HG02884 (cell line): ENCODE data around the gene CREB1.
"Not testable (repeated sequence)": the region's sequence is repeated elsewhere in the genome, so short reads cannot be mapped to it uniquely, and the experiment has no call there.

Experiments
- ATAC-seq: cut with Tn5 transposase; IDR thresholded peaks from one replicate; pipeline ENCODE4 v1.9.1; 2021; ENCODE audit warnings: mild to moderate bottlenecking, moderate library complexity; ENCODE audit not compliant: unreplicated experiment

Gene CREB1

DNA sequence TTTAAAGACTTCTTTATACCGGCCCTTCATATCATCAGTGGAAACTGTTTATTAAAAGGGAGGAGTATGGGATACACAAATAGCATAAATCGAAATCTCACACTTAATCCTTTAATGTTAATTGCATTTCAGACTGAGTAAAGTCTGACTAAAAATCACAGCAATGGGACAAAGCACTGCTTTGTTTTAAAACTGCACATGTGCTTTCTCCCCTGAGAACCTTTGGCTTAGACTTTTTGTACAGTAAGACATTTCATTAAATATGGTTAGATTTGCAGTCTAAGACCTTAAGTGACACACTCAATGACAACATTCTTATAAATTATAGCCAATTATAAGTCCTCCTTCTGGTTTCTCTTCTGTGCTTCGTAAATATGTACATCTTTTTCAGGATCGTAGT is 83.0 kb downstream of the CREB1 start:
- ATAC-seq: no peak

DNA sequence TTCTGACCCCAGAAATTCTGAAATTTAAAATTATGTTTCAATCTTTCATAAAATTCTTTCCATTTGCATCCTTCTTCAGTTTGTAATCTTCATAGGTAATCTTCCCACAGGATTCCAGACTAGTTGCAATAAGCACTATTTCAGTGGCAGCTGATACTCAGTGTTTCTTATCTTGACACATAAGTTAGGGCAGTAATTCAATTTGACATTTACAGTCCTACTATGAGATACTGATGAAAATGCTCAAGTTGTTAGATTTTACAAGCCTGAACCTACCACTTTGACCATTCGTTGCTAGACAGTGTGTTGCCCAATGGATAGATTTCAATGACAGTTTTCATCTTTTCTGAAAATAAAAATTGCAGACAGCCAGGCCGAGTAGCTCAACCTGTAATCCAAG is 85.1 kb downstream of the CREB1 start:
- ATAC-seq: no peak

DNA sequence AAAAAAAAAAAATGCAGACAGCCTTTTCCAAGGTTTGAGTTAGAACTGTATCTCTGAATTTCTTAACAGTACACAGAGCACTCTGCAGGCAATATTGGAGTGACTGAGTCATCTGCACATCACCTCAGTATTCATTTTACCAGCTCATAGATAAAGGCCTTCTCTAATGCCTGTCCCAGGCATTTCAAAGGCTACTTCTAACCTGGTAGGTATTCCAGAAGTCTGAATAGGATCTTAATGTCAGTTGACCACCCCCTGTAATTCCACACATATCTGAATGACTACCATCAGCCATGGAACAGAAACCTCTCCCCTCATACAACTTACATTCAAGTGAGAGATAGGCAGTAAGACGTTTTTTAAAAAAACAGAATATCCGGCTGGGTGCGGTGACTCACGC is 86.4 kb downstream of the CREB1 start:
- ATAC-seq: no peak

DNA sequence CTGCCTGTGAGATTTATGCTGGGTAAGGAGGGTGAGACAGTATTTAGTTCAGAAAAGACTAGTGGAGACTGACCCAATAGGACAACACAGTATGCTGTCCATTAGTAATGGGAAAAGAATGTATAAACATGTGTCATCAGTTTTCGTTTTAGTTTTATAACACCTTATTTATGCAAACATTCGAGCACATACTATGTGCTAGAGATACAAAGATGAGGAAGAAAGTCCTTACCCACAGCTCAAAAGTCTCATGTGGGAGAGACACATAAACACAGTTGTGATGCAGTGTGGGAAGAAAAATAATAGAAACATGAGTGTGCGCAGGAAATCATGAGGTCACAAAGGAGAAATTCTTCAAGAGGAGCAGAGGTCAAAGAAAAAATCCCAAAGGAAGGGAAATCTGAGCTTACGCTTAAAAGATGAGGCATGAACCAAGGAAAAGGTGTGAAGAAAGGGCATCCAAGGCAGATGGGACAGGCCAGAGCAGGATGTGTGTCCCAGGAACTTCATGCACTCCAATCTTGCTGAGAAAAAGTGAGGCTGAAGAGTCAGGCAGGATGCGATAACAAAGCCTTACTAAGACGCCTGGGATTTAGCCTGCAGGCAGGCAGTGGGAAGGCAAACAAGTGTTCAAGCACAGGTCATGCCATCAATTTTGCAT is 87.4 kb downstream of the CREB1 start:
- no peak for ATAC-seq

DNA sequence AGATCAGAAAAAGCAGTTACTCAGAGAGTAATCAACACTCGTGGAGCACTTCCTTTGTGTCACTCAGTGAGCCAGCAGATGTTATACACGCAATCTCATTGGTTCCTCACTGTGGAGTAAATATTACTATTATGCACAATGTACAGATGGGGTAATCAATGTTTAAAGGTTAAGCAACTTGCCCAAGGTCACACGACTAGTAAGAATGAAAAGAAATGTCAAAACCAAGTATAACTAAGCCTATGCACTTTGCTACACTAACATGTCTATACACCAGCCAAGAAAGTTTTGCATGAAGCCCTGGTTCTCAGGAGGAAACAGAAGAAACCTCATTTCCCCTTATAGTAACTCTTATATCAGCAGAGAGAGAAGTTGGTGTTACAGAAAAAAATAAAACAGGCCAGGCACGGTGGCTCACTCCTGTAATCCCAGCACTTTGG is 90.0 kb downstream of the CREB1 start:
- ATAC-seq: peak; percentile 41

DNA sequence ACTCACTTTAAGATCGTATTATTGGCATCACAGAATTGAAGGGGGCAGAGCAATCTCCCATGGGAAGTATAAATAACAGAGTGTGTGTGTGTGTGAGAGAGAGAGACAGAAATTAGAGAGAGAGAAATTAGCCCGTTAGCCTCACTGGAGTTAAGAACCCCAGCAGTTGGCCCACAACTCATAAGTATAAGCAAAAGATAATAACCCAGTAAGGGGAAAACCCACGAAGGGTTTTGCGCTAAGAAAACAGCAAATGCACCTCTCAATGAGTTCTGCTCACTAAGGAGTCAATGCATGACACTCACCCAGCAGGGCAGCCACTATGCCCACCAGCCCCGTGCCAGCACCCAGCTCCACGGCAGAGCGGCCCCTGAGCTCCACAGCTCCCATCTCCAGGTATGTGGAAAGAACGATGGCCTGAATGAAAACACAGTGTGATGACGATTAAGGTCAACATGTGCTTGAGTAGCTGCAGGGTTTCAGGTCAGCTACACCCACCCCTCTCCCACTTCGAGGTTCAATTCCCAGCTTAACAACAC is 91.8 kb downstream of the CREB1 start:
- no peak for ATAC-seq

DNA sequence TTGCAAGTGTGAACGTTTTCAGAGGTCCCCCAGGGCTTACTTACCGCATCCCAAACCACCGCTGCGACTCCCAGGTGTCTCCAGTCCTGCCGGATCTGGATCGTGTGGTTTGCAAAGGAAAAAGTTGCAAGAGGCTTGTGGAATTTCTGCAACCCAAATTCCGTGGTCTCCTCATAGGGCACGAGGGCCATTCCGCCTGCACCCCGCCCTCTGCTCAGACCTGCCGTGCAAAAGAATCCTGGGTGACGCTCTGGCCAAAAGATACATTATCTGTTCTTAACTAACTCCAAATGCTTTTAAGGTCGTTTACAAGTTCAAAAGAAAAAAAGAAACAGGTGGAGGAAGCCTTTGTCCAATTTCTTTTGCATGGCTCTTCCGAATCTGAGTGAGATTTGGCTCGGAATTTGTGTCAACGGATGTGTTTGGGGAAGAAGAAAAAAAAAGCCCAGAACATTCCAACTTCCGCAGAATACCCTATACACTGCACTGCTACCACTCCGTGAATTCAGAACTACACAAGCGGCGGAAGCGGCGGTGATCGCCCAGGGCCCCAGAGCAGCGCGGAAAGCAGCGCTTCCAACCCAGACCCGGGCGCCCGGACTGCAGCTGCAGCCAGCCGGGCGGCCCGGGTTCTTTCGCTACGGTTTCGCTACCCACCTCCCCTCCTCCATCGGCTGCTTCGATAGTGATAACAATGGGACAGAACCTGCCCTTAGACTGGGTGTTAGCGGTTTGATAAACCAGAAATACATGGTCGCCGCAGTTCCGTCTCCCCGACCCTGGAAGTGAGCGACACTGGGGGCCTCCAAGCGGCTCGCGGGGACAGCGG is 94.6 kb downstream of the CREB1 start:
- peak; percentile 30 for ATAC-seq

DNA sequence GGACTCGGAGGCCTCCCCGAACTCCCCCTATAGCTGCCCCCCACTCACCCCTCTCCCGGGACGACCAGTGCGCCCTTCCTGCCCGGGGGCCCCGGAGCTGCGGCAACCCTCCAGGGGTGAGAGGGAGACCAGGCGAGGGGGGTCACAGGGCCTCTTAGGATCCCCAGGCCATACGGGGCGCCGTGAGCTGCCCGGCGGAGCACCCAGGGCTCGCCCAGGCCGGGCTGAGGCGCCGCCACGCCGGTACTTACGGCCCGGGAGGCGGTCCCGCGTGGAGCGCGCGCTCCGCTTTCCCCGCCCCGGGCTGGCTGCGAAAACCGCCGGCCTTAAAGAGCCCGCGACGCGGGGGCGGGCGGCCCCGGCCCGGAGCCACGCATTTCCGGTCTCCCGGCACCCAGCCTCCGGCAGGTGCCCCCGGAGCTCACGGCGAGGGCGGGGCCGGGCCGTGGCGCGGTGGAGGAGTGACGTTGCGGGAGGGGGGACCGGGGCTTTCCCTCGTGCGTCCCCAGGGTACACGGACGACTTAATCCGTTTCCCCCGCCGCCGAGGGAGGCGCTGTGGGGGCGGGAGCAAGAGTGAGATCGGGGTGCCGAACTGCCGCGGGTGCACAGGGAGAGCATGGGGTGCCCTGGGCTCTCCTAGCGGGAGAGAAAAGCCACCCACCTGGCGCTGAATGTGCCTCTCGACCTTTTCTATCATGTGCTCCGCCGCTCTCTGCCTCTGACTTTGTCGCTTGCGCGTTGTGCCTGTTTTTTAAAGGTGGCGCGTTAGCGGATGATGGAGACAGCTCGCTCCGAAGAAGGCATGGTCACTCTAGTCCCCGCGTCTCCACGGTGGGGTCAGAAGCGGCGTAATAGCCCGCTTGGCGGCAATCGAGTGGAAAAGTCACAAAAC is 95.5 kb downstream of the CREB1 start, which contains the start of gene METTL21A:
Gene METTL21A (minus strand): TSS at position 381 of the 894 bp plus-strand sequence. CDS start 1,019 bp downstream, outside the sequence.
- peak; percentile 46 for ATAC-seq

DNA sequence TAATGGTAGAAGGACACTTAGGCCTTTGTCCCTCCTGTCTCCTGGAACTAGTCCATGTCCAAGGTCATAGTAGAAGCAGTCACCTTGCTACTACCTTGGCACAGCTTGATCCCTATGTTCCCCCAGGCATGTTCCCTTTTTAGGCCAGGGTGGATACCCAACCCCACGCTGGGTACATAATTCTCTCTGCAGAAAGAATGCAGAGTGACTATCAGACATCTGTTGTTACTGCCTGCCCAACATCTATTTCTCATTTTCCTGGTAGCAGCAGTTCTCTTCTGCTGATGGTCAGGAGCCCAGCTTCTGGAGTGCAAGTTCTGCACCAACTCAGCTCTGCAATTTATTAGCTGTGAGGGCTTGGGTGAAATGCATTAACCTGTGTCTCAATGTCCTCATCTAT is 99.8 kb downstream of the CREB1 start:
- no peak for ATAC-seq

DNA sequence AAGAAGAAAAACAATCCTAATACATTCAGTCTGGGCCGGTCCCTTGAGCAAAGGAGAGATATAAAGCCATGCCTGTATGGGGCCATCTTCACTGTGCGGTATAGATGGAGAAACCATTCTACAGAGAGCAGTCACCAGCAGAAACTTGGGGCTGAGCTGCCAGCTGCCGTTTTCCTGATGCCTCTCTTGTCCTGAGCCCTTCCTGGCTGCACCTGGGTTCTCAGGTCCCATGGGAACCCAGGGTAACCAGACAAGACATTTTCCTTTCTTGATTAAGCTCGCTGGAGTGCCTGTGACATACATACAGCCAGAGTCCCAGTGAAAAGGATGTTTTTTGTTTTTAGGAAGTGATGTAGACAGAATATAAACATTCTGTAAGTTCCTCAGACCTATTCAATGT is 100.7 kb downstream of the CREB1 start:
- ATAC-seq: no peak

DNA sequence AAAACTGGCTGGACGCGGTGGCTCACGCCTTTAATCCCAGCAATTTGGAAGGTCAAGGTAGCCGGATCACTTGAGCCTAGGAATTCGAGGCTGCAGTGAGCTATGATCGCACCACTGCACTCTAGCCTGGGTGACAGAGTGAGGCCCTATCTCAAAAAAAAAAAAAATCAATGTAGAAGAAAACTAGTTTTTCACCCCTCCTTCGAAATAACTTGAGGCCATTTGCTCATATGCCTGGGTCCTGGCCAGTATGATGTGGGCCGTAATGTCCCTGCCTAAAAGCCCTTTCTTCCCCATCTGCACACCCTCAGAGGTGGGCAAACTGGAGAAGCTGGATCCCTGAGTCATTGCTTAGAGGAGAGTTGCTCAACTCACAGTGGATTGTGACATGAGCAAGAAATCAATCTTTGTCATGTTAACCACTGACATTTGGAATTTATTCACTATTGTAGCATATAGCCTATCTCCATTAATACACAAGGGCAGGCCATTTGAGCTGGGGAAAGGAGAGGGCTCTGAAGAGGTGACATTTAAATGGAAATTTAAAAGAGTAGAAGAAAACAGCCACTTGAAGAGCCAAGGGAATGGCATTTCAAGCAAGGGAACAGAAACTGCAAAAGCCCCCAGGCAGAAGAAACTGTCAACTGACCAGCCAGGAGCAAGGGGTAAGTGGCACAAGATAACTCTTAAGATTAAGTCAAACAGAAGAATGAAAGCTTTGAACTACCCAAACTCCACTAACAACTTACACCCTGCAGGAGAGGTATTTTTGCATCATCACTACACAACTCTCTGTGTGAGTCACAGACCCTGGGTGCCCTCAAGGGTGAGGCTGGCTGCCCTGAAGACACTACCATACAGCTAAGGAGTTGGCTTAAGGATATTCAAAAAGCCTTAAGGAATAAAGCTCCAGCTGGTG is 103.1 kb downstream of the CREB1 start:
- no peak for ATAC-seq

DNA sequence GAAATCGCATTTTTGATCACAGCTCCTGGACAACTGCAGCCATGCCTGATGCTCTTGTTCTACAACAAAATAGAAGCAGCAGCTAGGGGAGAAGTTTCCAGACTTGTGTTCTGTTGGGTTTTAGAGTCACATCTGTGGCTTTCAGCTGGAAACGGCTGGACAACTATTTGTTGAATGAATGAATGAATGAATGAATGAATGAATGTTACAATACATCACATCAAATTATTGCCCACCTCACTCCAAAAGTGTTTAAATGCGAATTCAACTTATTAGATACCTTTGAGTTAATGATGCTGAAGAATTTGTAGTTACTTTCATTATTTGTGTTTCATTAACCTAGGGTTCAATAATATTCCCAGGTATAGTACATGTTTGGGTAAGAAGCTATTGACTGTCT is 103.9 kb downstream of the CREB1 start:
- no peak for ATAC-seq

DNA sequence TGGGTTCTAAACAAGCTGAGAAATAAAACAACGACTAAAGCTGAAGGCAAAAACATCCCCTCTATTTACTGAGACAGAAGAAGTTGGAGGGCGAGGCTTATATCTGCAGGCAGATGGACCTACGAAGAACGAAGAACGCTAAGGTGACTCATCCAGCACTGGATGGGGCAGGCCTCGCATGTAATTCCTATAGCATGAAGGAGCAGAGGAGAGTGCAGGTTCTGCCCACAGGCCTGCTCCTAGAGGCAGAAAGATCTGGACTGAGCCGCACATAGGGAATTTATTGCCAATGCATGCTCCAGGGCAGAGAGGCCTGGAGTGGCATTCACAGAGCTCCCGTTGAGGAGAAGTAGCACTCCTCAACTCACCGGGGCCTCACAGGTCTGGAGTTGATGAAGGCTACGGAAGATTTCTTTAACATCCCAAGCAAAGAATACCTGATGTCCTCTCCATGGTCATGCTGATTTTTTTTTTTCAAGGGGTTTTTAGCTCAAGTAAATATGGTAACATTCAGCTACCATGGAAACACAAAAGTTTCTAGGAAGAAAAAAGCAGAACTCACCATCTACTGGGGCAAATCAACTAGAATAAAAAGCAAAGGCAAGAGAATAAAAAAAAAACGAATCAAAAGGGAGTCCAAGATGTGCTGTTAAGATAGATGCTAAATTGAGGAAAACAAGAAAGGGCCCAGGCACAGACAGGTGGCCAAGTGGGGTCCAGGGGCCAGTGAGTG is 105.9 kb downstream of the CREB1 start:
- ATAC-seq: no peak

DNA sequence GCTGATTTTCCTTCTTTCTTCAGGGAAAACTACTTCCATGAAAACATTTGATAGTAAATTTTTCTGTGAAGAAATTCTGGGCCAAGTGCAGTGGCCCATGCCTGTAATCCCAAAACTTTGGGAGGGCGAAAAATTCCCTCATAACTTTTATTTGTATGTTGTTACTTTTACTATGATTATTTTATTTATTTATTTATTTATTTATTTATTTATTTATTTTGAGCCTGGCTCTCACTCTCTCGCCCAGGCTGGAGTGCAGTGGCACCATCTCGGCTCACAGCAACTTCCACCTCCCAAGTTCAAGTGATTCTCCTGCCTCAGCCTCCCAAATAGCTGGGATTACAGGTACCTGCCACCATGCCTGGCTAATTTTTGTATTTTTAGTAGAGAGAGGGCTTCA is 109.5 kb downstream of the CREB1 start:
- not testable (repeated sequence) for ATAC-seq

DNA sequence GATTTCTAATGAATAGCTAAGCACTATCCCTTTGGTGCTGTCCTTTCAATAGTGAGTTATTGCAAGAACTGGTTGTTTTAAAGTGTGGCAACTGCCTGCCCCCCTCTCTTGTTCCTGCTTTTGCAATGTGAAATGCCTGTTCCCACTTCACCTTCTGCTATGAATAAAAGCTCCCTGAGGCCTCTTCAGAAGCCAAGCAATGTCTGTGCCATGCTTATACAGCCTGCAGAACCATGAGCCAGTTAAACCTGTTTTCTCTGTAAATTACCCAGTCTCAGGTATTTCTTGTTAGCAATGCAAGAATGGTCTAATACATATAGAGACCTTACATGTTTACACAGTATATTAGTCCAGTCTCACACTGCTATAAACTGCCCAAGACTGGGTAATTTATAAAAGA is 110.4 kb downstream of the CREB1 start:
- no peak for ATAC-seq

DNA sequence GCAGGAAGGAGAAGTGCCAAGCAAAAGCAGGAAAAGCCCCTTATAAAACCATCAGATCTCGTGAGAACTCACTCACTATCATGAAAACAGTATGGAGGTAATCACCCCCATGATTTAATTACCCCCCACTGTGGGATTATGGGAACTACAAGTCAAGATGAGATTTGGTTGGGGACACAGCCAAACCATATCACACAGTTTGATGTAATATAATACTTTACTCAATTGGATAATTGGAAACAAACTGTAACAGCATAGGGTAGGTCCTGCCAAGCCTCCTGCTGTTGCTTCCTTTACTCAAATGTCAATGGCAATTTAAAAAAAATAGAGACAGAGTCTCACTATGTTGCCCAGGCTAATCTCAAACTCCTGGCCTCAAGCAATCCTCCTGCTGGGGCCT is 110.9 kb downstream of the CREB1 start:
- no peak for ATAC-seq

DNA sequence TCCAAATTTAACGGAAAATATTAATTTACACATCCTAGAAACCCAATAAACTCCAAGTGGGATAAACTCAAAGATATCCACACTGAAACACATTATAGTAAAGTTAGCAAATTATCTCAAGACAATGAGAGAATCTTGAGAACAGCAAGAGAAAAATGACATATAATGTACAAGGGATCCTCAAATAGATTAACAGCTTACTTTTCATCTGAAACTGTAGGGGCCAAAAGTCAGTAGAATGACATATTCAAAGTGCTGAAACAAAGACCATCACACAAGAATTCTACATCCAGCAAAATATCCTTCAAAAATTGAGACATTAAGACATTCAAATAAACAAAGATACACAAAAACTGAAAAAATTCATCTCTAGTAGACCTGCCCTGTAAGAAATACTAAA is 114.1 kb downstream of the CREB1 start:
- ATAC-seq: no peak

DNA sequence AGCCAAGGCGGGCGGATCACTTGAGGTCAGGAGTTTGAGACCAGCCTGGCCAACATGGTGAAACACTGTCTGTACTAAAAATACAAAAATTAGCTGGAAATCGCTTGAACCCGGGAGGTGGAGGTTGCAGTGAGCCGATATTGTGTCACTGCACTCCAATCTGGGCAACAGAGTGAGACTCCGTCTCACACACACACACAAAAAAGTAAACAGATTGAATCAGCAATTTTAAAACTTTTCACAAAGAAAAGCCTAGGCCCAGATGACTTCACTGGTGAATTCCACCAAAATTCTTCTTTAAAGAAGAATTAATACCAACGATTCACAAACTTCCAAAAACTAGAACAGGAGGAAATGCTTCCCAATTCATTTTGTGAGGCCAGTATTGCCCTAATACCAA is 116.8 kb downstream of the CREB1 start:
- not testable (repeated sequence) for ATAC-seq
